Spleen (tissue), 7 donors: ENCODE measurements around the gene LRP1.

Source experiments
- CTCF ChIP-seq, 11 experiments: fragments of 200-600 bp in 7 of 11; fragments of 450-650 bp in 4 of 11; sonication (generic) in 4 of 11; IDR thresholded peaks in 8 of 11; conservative IDR thresholded peaks in 3 of 11; 1 replicate in 7 of 11; 2 replicates in 4 of 11; pipeline versions ENCODE4 v1.4.0 to v1.8.0; 2016 to 2021; ENCODE audit warnings: antibody characterized with exemption in 11 of 11, inconsistent platforms in 4 of 11, mild to moderate bottlenecking in 1 of 11
- POLR2A ChIP-seq, 3 donors: fragments of 450-650 bp; IDR thresholded peaks; one replicate each; pipeline ENCODE4 v1.5.1; 2017; ENCODE audit warnings: antibody characterized with exemption in 3 of 3, mild to moderate bottlenecking in 1 of 3
- POLR2AphosphoS5 ChIP-seq, 3 donors: sonication (generic); formaldehyde crosslinking; IDR thresholded peaks; one replicate each; pipeline ENCODE4 v1.5.1; 2017; ENCODE audit warnings: antibody characterized with exemption in 3 of 3
- donor health status: DM: no; HTN: no; CAD: no; lungs with moderate emphysema.
- donor health status: DM: no; HTN: no; CAD: no.
- donor health status: DM: no; HTN: no; CAD: no.

DNA sequence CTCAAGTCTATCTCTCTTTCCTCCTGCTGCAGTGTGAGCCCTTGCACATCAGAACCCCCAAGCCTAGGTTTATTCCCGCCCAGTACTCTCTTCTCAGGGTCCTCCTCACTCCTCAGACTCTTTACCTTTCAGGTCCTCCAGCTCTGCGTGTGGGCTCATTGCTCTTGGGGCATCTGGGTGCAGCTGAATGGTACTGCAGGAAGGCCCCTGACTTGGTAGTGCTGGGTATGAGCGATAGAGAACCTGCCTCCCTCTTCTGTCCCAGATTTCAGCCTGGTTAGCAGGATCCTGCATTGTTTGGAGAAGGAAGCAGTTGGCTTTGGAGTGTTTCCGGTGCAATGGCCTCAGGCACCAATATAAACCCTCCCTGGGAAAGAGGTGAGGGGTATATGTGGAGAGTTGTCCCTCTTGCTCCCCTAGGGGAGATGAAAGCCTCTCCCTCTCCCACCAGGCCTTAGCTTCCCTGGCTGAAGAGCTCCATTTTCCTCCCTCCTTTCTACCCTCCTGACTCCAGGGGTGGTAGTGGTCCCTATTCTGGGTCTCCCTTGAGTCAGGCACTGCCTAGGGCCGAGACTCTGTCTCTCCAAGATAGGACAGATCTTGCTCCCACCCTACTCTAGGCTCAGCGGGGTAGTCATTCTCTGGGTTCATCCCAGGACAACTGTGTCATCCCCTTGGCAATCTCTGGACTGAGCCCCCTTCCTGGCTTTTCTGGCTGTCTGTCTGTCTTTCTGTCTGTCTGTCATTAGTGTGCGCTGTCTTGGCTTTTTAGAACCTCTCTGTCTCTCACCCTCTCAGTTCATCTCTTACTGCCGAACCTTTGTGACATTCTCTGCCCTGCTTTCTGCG is 3.8 kb downstream of the LRP1 start:
- TF ChIP-seq POLR2AphosphoS5 (IDR thresholded peaks at IDR 0.05) (no peak), POLR2A (IDR thresholded peaks at IDR 0.05) (no peak), CTCF (IDR thresholded peaks at IDR 0.05 in 8 of 11, conservative IDR thresholded peaks at IDR 0.05 in 3 of 11) (no peak)
